Naive thymus-derived CD8-positive, alpha-beta T cell (primary cell): ENCODE measurements around the gene LMO2. TPM values are rescaled to one million over a fixed set of nuclear protein-coding genes. Genes with fewer than 3 reads are reported as not detected.
"Not testable (repeated sequence)": the region's sequence is repeated elsewhere in the genome, so short reads cannot be mapped to it uniquely, and the experiment has no call there.

Experiments used
- ATAC-seq, 2 donors: fragments of 150-1000 bp; cut with Tn5 transposase in 1 of 2; sonication (Bioruptor Pico), chemical (Tn5 transposase) in 1 of 2; 1 replicate in 1 of 2; 2 replicates in 1 of 2; pipeline ENCODE4 v1.10.0; 2021; ENCODE audit warnings: mild to moderate bottlenecking in 2 of 2, moderate library complexity in 2 of 2
- POLR2A ChIA-PET: fragments of 350-600 bp; sonication (Branson Sonifier 250); formaldehyde crosslinking; loops from one replicate; lab custom pipeline; 2021; ENCODE audit warnings: antibody characterized with exemption; lab: Charles Lee
- DNase-seq, 10 donors: peaks; one replicate each; pipeline versions ENCODE4 v3.0.0 to v3.0.0-alpha.2; 2020 to 2022
- H3K27ac Mint-ChIP-seq, 10 donors: one replicate each; pipeline ENCODE4 v1.8.0; 2020 to 2022; ENCODE audit warnings: mild to moderate bottlenecking in 10 of 10, mixed read lengths in 10 of 10, moderate library complexity in 4 of 10, inconsistent platforms in 1 of 10
- H3K27me3 Mint-ChIP-seq, 5 donors: one replicate each; pipeline ENCODE4 v1.8.0; 2021 to 2022; ENCODE audit warnings: mixed read lengths in 5 of 5
- H3K36me3 Mint-ChIP-seq, 3 donors: one replicate each; pipeline ENCODE4 v1.8.0; 2020 to 2022; ENCODE audit warnings: mixed read lengths in 3 of 3, mild to moderate bottlenecking in 2 of 3, inconsistent platforms in 1 of 3
- H3K4me1 Mint-ChIP-seq, 4 donors: one replicate each; pipeline ENCODE4 v1.8.0; 2021 to 2022; ENCODE audit warnings: mixed read lengths in 4 of 4
- H3K4me3 Mint-ChIP-seq, 10 donors: one replicate each; pipeline ENCODE4 v1.8.0; 2020 to 2022; ENCODE audit warnings: mild to moderate bottlenecking in 10 of 10, mixed read lengths in 10 of 10, moderate library complexity in 6 of 10, inconsistent platforms in 1 of 10
- H3K9me3 Mint-ChIP-seq, 9 donors: one replicate each; pipeline ENCODE4 v1.8.0; 2020 to 2022; ENCODE audit warnings: mixed read lengths in 9 of 9, mild to moderate bottlenecking in 3 of 9, inconsistent platforms in 1 of 9, moderate library complexity in 1 of 9
- polyA plus RNA-seq, 3 donors: library from polyadenylated mRNA; unstranded; fragments of 300-500 nt; fragmentation: Illumina TruSeq; gene quantifications; one replicate each; pipeline ENCODE4 v1.2.3, GENCODE V29; 2021
- total RNA-seq, 8 experiments: library from RNA in 2 of 8; stranded (reverse) in 2 of 8; gene quantifications; one replicate each; pipeline ENCODE4 v1.2.3 and lab custom pipeline; 2021 to 2026

Gene LMO2
- total and polyA plus RNA-seq, 5 experiments from 2014 or later: 0.47 to 0.99 TPM; not detected in 3

- Mint-ChIP-seq H3K27ac (no peak overlapping the region), H3K27me3 (peaks cover 27 to 49% (median 38%) of the 10 kb centered on the region in 5 donors), H3K9me3 (no peaks in the 10 kb centered on the region), H3K4me1 (peaks cover 3 to 9% (median 6%) of the 10 kb centered on the region in 4 donors), H3K36me3 (no peaks in the 10 kb centered on the region), H3K4me3 (no peak overlapping the region)
- POLR2A ChIA-PET: no interaction called here
- no peak for ATAC-seq
- no peak for DNase-seq
Measured at GRCh38 chr11:33825854-33826560, 65.9 kb downstream of the LMO2 start.

DNA sequence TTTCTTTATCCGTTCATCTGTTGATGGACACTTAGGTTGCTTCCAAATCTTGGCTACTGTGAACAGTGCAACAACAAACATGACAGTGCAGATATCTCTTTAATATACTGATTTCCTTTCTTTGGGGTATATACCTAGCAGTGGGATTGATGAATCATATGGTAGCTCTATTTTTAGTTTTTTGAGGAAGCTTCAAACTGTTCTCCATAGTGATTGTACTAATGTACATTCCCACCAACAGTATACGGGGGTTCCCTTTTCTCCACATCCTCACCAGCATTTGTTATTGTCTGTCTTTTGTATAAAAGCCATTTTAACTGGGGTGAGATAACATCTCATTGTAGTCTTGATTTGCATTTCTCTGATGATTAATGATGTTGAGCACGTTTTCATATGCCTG is 68.9 kb downstream of the LMO2 start:
- ATAC-seq, H3K9me3 Mint-ChIP-seq, H3K4me3 Mint-ChIP-seq, H3K36me3 Mint-ChIP-seq, H3K27ac Mint-ChIP-seq, H3K4me1 Mint-ChIP-seq, POLR2A ChIA-PET, DNase-seq: not testable (repeated sequence)
- H3K27me3 Mint-ChIP-seq: peaks cover 14 to 36% (median 25%) of the 10 kb centered on the region in 5 donors

DNA sequence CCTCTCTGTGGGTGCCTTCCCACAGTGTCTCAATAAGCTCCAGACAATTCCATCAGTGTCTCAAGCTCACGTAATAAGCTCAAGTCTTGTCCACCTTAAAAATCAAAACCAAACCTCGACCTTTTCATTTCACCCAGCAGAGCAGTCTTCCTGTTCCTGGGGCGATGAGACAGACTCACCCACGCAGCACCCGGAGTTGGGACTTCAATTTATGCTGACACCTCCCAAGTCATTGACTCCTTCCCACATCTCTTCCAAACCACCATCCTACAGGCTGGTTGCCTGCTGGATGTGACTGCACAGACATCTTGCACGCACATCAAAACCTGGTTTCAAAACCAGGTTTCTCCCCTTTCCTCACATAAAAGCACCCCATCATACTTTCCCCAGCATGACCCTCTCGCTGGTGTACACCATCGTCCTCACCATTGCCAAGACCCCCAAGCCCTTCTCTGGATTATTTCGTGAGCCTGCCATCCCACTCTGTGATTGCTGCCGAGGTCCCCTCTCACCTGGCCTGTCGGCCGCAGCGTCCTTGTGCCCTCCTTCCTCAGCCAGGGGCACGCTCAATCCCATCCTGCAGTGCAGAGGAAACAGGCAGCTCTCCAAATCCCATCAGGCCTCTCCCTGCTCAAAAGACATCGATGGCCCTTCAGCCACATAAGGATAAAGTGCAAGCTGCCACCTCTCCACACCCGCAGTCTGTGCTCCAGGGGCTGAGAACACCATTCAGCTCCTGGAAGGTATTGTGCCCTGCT is 72.4 kb downstream of the LMO2 start:
- no peak overlapping the region for H3K27ac Mint-ChIP-seq
- no peaks in the 10 kb centered on the region for H3K4me1 Mint-ChIP-seq
- no peaks in the 10 kb centered on the region for H3K9me3 Mint-ChIP-seq
- no peak overlapping the region for H3K4me3 Mint-ChIP-seq
- POLR2A ChIA-PET: no interaction called here
- no peaks in the 10 kb centered on the region for H3K36me3 Mint-ChIP-seq
- DNase-seq (no peak), ATAC-seq (no peak)
- peaks cover 5 to 29% (median 11%) of the 10 kb centered on the region in 5 donors for H3K27me3 Mint-ChIP-seq

Other genes starting within 250 kb of the LMO2 start
- gene C11orf91, start 191.2 kb downstream of the LMO2 start, total RNA-seq: under 1 TPM in 1 of 2 experiments, not detected in 1; 0.47 TPM
- gene C11orf91, start 191.2 kb downstream of the LMO2 start, polyA plus RNA-seq: not detected
- 10 to 100 TPM; 59.0 to 66.8 TPM for gene CD59, start 155.7 kb downstream of the LMO2 start, total RNA-seq
- 10 to 100 TPM; 36.2 to 53.7 (median 47.5) TPM for gene CD59, start 155.7 kb downstream of the LMO2 start, polyA plus RNA-seq
- 10 to 100 TPM; 49.4 to 52.1 TPM for gene FBXO3, start 117.6 kb downstream of the LMO2 start, total RNA-seq
- gene FBXO3, start 117.6 kb downstream of the LMO2 start, polyA plus RNA-seq: 10 to 100 TPM; 23.6 to 25.5 (median 25.2) TPM
- 100 to 1,000 TPM; 163 TPM for gene CAPRIN1, start 159.7 kb upstream of the LMO2 start, total RNA-seq
- 10 to 100 TPM; 42.0 to 82.5 (median 57.1) TPM for gene CAPRIN1, start 159.7 kb upstream of the LMO2 start, polyA plus RNA-seq
- 10 to 100 TPM; 78.1 to 92.8 TPM for gene NAT10, start 213.6 kb upstream of the LMO2 start, total RNA-seq
- gene NAT10, start 213.6 kb upstream of the LMO2 start, polyA plus RNA-seq: 10 to 100 TPM; 25.2 to 56.7 (median 41.9) TPM